ENCODE data around the gene UBE2H. TPM values are rescaled to one million over a fixed set of nuclear protein-coding genes. Genes with fewer than 3 reads are reported as not detected.

Gene UBE2H
- total RNA-seq, 1 donor from 2014 or later = 114 TPM

GRCh38 chr7:129986600-129986999, 33.8 kb upstream of the UBE2H start:
- peaks cover 4% of the 10 kb centered on the region for H3K4me1 Mint-ChIP-seq
- no peaks in the 10 kb centered on the region for H3K36me3 Mint-ChIP-seq
- TF ChIP-seq EZH2phosphoT487 (IDR thresholded peaks at IDR 0.05) = no peak
- no peak for DNase-seq (ENCODE audit: low spot score)
- H3K27ac Mint-ChIP-seq = no peak overlapping the region
- H3K79me2 ChIP-seq (ENCODE audit: low read depth) = no peaks in the 10 kb centered on the region
- H3K27ac ChIP-seq = no peak overlapping the region
- no peaks in the 10 kb centered on the region for H3K27me3 ChIP-seq
- no peak overlapping the region for H3K9ac ChIP-seq
- H3K4me2 ChIP-seq = no peak overlapping the region
- H3K4me3 Mint-ChIP-seq = no peak overlapping the region
- H2AFZ ChIP-seq (replicated peaks) = no peak overlapping the region
- peaks cover 2% of the 10 kb centered on the region for H3K9me3 Mint-ChIP-seq
- H3F3A ChIP-seq (ENCODE audit: low read depth) = no peaks in the 10 kb centered on the region
- H3K36me3 ChIP-seq = no peaks in the 10 kb centered on the region
- peaks cover 5% of the 10 kb centered on the region for H3K27me3 Mint-ChIP-seq (ENCODE audit: insufficient read depth, low read depth)
- no peaks in the 10 kb centered on the region for H3K9me3 ChIP-seq (ENCODE audit: low read depth)
- no peak overlapping the region for H3K4me3 ChIP-seq
- no peaks in the 10 kb centered on the region for H3K4me1 ChIP-seq
- no peaks in the 10 kb centered on the region for H4K20me1 ChIP-seq (ENCODE audit: low read depth)

- H3K4me3 ChIP-seq = no peak overlapping the region
- no peaks in the 10 kb centered on the region for H3K4me1 Mint-ChIP-seq
- TF ChIP-seq EZH2 (IDR thresholded peaks at IDR 0.05) (no peak), EZH2phosphoT487 (IDR thresholded peaks at IDR 0.05) (no peak), CTCF (IDR thresholded peaks at IDR 0.05) (no peak)
- no peaks in the 10 kb centered on the region for H3K79me2 ChIP-seq (ENCODE audit: low read depth)
- H3F3A ChIP-seq (ENCODE audit: low read depth) = no peaks in the 10 kb centered on the region
- no peak overlapping the region for H3K9ac ChIP-seq
- H3K27ac Mint-ChIP-seq = no peak overlapping the region
- H3K27ac ChIP-seq = no peak overlapping the region
- H3K9me3 ChIP-seq (ENCODE audit: low read depth) = no peaks in the 10 kb centered on the region
- DNase-seq (ENCODE audit: low spot score) = no peak
- no peaks in the 10 kb centered on the region for H3K27me3 ChIP-seq
- no peaks in the 10 kb centered on the region for H3K9me3 Mint-ChIP-seq
- no peaks in the 10 kb centered on the region for H3K36me3 Mint-ChIP-seq
- H3K4me1 ChIP-seq = no peaks in the 10 kb centered on the region
- no peaks in the 10 kb centered on the region for H3K36me3 ChIP-seq
- H3K4me2 ChIP-seq = no peak overlapping the region
- H3K4me3 Mint-ChIP-seq = no peak overlapping the region
- H2AFZ ChIP-seq (replicated peaks) = no peak overlapping the region
- H3K27me3 Mint-ChIP-seq (ENCODE audit: insufficient read depth, low read depth) = peaks cover 5% of the 10 kb centered on the region
- no peaks in the 10 kb centered on the region for H4K20me1 ChIP-seq (ENCODE audit: low read depth)
Observed at GRCh38 chr7:129980667-129981066, 27.9 kb upstream of the UBE2H start.

GRCh38 chr7:129975309-129975708, 22.5 kb upstream of the UBE2H start:
- no peaks in the 10 kb centered on the region for H3K36me3 Mint-ChIP-seq
- no peak overlapping the region for H3K4me3 ChIP-seq
- peaks cover 5% of the 10 kb centered on the region for H3K27me3 Mint-ChIP-seq (ENCODE audit: insufficient read depth, low read depth)
- no peak overlapping the region for H3K4me2 ChIP-seq
- H2AFZ ChIP-seq (replicated peaks) = peak overlapping the region; percentile 54
- no peaks in the 10 kb centered on the region for H3K27me3 ChIP-seq
- H3K27ac Mint-ChIP-seq = no peak overlapping the region
- no peaks in the 10 kb centered on the region for H3K4me1 ChIP-seq
- DNase-seq (ENCODE audit: low spot score) = no peak
- H3K36me3 ChIP-seq = no peaks in the 10 kb centered on the region
- no peaks in the 10 kb centered on the region for H3K9me3 ChIP-seq (ENCODE audit: low read depth)
- H3K9ac ChIP-seq = no peak overlapping the region
- H3K27ac ChIP-seq = no peak overlapping the region
- no peaks in the 10 kb centered on the region for H3K9me3 Mint-ChIP-seq
- no peaks in the 10 kb centered on the region for H3K79me2 ChIP-seq (ENCODE audit: low read depth)
- H3K4me1 Mint-ChIP-seq = no peaks in the 10 kb centered on the region
- H3K4me3 Mint-ChIP-seq = no peak overlapping the region
- H4K20me1 ChIP-seq (ENCODE audit: low read depth) = no peaks in the 10 kb centered on the region
- H3F3A ChIP-seq (ENCODE audit: low read depth) = no peaks in the 10 kb centered on the region
- TF ChIP-seq EZH2 (IDR thresholded peaks at IDR 0.05) (no peak), EZH2phosphoT487 (IDR thresholded peaks at IDR 0.05) (no peak), CTCF (IDR thresholded peaks at IDR 0.05) (no peak)

GRCh38 chr7:129970816-129971215, 18.1 kb upstream of the UBE2H start:
- peaks cover 14% of the 10 kb centered on the region for H3K4me1 Mint-ChIP-seq
- Histone ChIP-seq H3K79me2 (ENCODE audit: low read depth) (no peaks in the 10 kb centered on the region), H3K36me3 (no peaks in the 10 kb centered on the region), H3F3A (ENCODE audit: low read depth) (no peaks in the 10 kb centered on the region), H3K4me3 (no peak overlapping the region), H3K4me2 (no peak overlapping the region), H3K27me3 (no peaks in the 10 kb centered on the region), H3K9ac (no peak overlapping the region), H2AFZ (replicated peaks) (no peak overlapping the region), H4K20me1 (ENCODE audit: low read depth) (no peaks in the 10 kb centered on the region), H3K4me1 (peaks cover 6% of the 10 kb centered on the region), H3K27ac (no peak overlapping the region), H3K9me3 (ENCODE audit: low read depth) (no peaks in the 10 kb centered on the region)
- no peak overlapping the region for H3K27ac Mint-ChIP-seq
- no peaks in the 10 kb centered on the region for H3K9me3 Mint-ChIP-seq
- H3K36me3 Mint-ChIP-seq = no peaks in the 10 kb centered on the region
- TF ChIP-seq EZH2phosphoT487 (IDR thresholded peaks at IDR 0.05) (no peak), EZH2 (IDR thresholded peaks at IDR 0.05) (no peak), CTCF (IDR thresholded peaks at IDR 0.05) (no peak)
- no peaks in the 10 kb centered on the region for H3K27me3 Mint-ChIP-seq (ENCODE audit: insufficient read depth, low read depth)
- H3K4me3 Mint-ChIP-seq = no peak overlapping the region
- DNase-seq (ENCODE audit: low spot score) = no peak

Data from neural progenitor cell (in vitro differentiated cells).